ENCODE data around the gene RFESD.
"Not testable (repeated sequence)": the region's sequence is repeated elsewhere in the genome, so short reads cannot be mapped to it uniquely, and the experiment has no call there.

RFESD gene

DNA sequence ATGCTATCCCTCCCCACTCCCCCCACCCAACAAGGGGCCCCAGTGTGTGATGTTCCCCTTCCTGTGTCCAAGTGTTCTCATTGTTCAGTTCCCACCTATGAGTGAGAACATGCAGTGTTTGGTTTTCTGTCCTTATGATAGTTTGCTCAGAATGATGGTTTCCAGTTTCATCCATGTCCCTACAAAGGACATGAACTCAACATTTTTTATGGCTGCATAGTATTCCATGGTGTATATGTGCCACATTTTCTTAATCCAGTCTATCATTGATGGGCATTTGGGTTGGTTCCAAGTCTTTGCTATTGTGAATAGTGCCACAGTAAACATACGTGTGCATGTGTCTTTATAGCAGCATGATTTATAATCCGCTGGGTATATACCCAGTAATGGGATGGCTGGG lies 13.6 kb upstream of the RFESD start:
- not testable (repeated sequence) for H3K4me1 ChIP-seq (ENCODE audit: insufficient read depth, low read length); H2AFZ ChIP-seq (ENCODE audit: low read depth, low read length); H3K4me3 ChIP-seq (ENCODE audit: low read length); H3K36me3 ChIP-seq (ENCODE audit: insufficient read depth, low read length); H3K9me3 ChIP-seq (ENCODE audit: low read length); H3K27me3 ChIP-seq (ENCODE audit: insufficient read depth, low read length)

DNA sequence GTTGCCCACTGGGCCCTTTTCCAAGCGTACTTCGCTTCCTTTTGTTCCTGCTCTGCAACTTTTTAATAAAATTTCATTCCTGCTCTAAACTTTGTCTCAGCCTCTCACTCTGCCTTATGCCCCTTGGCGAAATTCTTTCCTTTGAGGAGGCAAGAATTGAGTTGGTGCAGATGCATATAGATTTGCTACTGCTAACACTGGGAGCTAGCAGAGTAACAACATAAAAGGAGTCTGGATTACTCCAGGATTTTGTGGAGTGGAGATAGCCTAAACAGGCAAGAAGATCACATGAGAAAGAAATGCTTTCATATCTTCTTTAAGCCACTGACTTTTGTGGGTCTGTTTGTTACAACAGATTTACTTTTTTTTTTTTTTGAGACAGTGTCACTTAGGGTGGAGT lies 12.9 kb upstream of the RFESD start:
- Histone ChIP-seq H3K36me3 (ENCODE audit: insufficient read depth, low read length) (no peaks in the 10 kb centered on the region), H3K27me3 (ENCODE audit: insufficient read depth, low read length) (peaks cover 4% of the 10 kb centered on the region)

DNA sequence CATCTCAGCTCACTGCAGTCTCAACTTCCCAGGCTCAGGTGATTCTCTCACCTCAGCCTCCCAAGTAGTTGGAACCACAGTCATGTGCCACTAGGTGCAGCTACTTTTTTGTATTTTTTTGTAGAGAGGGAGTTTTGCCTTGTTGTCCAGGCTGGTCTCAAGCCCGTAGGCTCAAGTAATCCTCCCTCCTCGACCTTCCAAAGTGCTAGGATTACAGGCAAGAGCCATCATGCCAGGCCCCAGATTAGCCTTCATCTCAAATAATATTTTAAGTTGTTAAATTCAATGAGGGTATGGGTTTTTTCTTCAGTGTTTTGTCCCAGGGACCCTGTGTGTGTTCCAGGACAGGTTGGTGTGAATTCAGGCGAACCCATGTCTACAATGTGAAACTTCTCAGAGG lies 12.5 kb upstream of the RFESD start:
- H3K9me3 ChIP-seq (ENCODE audit: low read length): no peaks in the 10 kb centered on the region
- H3K27me3 ChIP-seq (ENCODE audit: insufficient read depth, low read length): peaks cover 4% of the 10 kb centered on the region
- no peak overlapping the region for H2AFZ ChIP-seq (ENCODE audit: low read depth, low read length)
- H3K4me3 ChIP-seq (ENCODE audit: low read length): no peak overlapping the region
- H3K4me1 ChIP-seq (ENCODE audit: insufficient read depth, low read length): no peaks in the 10 kb centered on the region
- H3K36me3 ChIP-seq (ENCODE audit: insufficient read depth, low read length): no peaks in the 10 kb centered on the region

More for the DNA sequence above, 12.9 kb upstream of the RFESD start:
- Histone ChIP-seq H3K4me3 (ENCODE audit: low read length) (no peak overlapping the region), H2AFZ (ENCODE audit: low read depth, low read length) (no peak overlapping the region), H3K9me3 (ENCODE audit: low read length) (peaks cover under 1% of the 10 kb centered on the region), H3K4me1 (ENCODE audit: insufficient read depth, low read length) (no peaks in the 10 kb centered on the region)

DNA sequence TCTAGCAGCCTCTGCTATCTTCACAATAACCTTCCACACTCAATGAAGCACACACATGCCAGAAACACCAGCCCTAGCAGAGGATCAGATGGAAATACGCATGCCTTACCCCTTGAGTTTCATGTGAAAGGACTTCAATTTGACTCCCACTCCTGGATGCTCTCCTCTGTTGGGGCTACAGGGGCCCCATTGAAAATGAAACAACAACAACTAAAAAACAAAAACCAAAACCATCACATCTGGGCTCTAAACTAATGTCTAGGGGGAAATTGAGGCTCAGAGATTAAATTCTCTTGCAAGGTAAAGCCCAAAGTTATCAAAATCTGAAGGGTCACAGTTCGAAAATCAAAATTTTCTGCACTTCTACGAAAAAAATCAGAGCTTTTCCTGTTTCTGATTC lies 7.9 kb upstream of the RFESD start:
- no peaks in the 10 kb centered on the region for H3K4me1 ChIP-seq (ENCODE audit: insufficient read depth, low read length)
- no peaks in the 10 kb centered on the region for H3K36me3 ChIP-seq (ENCODE audit: insufficient read depth, low read length)
- H3K27me3 ChIP-seq (ENCODE audit: insufficient read depth, low read length): peaks cover 6% of the 10 kb centered on the region
- no peak overlapping the region for H3K4me3 ChIP-seq (ENCODE audit: low read length)
- no peaks in the 10 kb centered on the region for H3K9me3 ChIP-seq (ENCODE audit: low read length)
- no peak overlapping the region for H2AFZ ChIP-seq (ENCODE audit: low read depth, low read length)

DNA sequence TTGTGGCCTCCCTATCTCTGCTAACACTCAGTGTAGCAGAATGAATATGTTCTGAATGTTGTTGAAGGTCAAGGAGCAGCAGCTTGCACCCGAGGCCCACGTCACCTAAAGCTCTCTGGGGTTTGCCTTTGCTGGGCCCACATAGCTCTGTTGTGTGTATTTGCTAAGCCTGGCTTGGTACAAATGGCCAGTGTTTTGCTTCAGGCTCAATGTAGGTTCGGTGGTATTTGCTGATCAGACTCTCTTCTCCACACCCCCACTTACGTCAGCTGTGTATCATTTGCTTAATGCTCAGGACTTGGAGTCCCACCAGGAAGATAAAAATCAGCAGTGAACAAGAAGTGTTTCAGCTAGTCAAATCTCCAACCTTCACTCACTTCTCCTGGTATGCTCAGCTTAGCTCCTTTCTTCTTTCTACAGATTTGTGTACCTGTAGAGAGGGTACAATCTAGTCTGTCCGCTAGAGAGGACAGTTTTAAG lies 4.8 kb upstream of the RFESD start:
- Histone ChIP-seq H3K27me3 (ENCODE audit: insufficient read depth, low read length) (peaks cover 6% of the 10 kb centered on the region), H3K4me3 (ENCODE audit: low read length) (no peak overlapping the region), H3K36me3 (ENCODE audit: insufficient read depth, low read length) (no peaks in the 10 kb centered on the region), H2AFZ (ENCODE audit: low read depth, low read length) (no peak overlapping the region), H3K4me1 (ENCODE audit: insufficient read depth, low read length) (no peaks in the 10 kb centered on the region), H3K9me3 (ENCODE audit: low read length) (no peaks in the 10 kb centered on the region)

DNA sequence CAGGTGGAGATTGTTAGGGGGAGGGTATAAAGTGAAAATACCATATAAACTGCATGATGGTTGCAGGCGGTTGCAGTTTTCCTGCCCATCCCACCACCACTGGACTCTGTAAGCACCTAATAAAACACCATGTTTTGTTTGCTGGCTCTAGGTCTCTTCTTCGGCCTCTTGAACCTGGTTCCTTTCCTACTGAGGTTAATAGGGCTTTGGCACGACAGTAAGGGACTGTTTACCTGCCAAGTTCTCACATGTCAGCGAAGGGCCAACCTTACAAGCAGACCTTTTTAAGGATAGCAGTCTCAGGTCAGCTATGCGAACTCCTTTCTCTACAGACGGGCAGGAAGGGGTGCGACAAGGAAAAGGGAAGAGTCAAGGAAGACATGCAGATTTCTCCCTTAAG lies 3.4 kb upstream of the RFESD start:
- H3K27me3 ChIP-seq (ENCODE audit: insufficient read depth, low read length): peaks cover 6% of the 10 kb centered on the region
- H3K4me3 ChIP-seq (ENCODE audit: low read length): no peak overlapping the region
- H3K36me3 ChIP-seq (ENCODE audit: insufficient read depth, low read length): no peaks in the 10 kb centered on the region
- H3K9me3 ChIP-seq (ENCODE audit: low read length): no peaks in the 10 kb centered on the region
- H3K4me1 ChIP-seq (ENCODE audit: insufficient read depth, low read length): no peaks in the 10 kb centered on the region
- no peak overlapping the region for H2AFZ ChIP-seq (ENCODE audit: low read depth, low read length)

DNA sequence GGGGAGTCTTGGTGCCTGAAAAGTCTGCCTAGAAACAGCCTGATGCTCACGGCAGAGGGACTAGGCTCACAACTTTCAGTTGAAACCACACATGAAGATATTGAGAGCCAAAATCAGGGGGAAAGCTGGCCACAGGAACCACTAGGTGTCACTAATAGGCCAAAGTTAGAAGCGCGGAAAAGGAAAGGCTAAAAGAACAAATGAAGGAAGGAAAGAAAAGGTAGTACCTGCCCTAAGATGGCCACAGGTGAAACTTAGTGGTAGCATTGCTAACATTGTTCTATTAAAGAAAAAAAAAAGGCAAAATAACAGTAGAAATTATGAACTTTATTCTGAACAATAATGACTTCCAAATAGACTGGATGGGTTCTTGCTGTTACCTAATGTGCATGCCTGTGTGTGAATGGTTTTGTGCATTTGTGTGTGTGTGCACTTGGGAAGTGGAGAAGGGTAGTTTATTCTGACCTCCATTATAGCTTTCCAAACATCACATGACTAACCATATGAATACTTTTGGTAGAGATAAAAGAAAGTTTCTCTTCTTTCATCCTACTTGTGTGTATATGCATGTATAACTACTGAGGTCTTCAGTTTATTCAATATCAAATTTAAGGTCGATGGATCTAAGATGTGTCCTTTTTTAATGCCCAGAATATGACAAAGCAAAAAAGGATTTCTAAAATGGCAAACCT lies 2.1 kb upstream of the RFESD start:
- H3K36me3 ChIP-seq (ENCODE audit: insufficient read depth, low read length): no peaks in the 10 kb centered on the region
- H3K4me1 ChIP-seq (ENCODE audit: insufficient read depth, low read length): no peaks in the 10 kb centered on the region
- no peak overlapping the region for H2AFZ ChIP-seq (ENCODE audit: low read depth, low read length)
- H3K27me3 ChIP-seq (ENCODE audit: insufficient read depth, low read length): peaks cover 2% of the 10 kb centered on the region
- H3K9me3 ChIP-seq (ENCODE audit: low read length): no peaks in the 10 kb centered on the region
- H3K4me3 ChIP-seq (ENCODE audit: low read length): no peak overlapping the region

DNA sequence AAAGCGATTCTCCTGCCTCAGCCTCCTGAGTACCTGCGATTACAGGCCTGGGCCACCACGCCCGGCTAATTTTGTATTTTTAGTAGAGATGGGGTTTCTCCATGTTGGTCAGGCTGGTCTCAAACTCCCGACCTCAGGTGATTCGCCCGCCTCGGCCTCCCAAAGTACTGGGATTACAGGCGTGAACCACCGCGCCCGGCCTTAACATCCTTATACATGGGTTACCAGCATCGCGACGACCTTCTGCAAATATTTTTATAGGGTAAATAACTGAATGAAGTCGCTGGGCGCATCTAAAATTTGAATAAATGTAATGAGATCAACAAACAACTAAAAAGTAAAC lies 380 bp upstream of the RFESD start:
- not testable (repeated sequence) for H2AFZ ChIP-seq (ENCODE audit: low read depth, low read length); H3K4me1 ChIP-seq (ENCODE audit: insufficient read depth, low read length); H3K9me3 ChIP-seq (ENCODE audit: low read length); H3K4me3 ChIP-seq (ENCODE audit: low read length); H3K27me3 ChIP-seq (ENCODE audit: insufficient read depth, low read length); H3K36me3 ChIP-seq (ENCODE audit: insufficient read depth, low read length)

DNA sequence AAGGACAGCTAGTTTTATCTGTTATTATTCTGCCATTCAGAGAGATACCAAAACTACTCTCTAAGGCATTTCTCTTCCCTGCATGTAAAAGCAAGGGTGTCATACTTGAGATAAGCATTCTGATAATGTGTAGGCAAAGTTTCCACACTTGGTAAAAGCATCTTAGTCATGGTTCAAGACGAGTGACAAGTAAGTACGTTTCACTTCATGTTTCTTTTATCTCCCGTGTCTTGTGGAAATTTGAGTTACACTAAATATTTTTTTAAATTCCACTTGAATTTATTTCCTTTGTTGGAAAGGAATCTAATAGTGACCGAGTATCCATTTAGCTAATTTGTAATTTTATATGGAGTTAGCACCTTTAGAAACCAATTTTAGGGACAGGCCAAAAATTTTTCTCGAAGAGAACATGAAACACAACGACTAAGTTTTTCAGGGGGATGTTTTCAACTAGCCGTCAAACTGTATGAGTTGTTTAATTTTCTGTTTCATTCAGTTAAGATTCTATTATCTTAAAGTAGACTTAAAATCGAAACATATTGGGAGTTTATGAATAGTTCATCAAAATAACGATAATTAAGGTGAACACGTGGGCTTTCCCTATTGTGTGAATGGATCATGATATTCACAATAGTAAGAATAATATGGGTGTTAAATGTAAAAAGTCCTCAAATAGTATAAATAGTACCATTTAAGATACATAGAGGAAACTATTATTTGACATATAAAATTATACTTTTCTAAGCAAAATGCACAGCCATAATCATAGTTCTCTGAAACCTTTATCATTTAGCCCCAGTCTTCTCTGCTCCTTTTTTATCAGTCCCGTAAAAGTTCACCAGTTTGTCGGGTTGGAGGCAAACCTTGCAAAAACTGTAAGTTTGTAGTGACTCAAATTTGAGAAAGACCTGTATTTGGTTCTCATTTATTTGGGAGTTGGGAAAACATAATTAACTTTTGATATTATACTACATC lies 1.6 kb downstream of the RFESD start:
- H3K4me1 ChIP-seq (ENCODE audit: insufficient read depth, low read length): peaks cover 6% of the 10 kb centered on the region
- no peak overlapping the region for H2AFZ ChIP-seq (ENCODE audit: low read depth, low read length)
- no peaks in the 10 kb centered on the region for H3K36me3 ChIP-seq (ENCODE audit: insufficient read depth, low read length)
- H3K9me3 ChIP-seq (ENCODE audit: low read length): no peaks in the 10 kb centered on the region
- H3K27me3 ChIP-seq (ENCODE audit: insufficient read depth, low read length): no peaks in the 10 kb centered on the region
- H3K4me3 ChIP-seq (ENCODE audit: low read length): no peak overlapping the region

DNA sequence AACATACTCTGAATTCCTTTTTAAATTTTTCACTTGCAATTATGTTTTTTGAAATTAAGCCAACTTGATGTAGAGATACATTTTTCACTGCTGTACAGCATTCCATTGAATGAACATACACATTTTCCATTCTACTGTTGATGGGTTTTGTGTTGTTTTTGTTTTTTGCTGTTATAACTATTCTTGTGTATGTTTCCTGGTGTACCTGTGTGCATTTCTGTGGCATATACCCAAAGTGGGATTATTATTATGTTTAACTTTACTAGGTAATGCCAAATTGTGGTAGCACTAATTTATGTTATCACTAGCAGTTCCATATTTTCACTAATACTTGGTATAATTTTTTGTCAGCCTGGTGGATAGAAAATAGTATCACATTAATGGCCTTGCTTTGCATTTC lies 2.7 kb downstream of the RFESD start:
- Histone ChIP-seq H3K4me1 (ENCODE audit: insufficient read depth, low read length) (peaks cover 7% of the 10 kb centered on the region), H3K4me3 (ENCODE audit: low read length) (no peak overlapping the region), H3K9me3 (ENCODE audit: low read length) (no peaks in the 10 kb centered on the region), H3K36me3 (ENCODE audit: insufficient read depth, low read length) (no peaks in the 10 kb centered on the region), H3K27me3 (ENCODE audit: insufficient read depth, low read length) (no peaks in the 10 kb centered on the region), H2AFZ (ENCODE audit: low read depth, low read length) (no peak overlapping the region)

DNA sequence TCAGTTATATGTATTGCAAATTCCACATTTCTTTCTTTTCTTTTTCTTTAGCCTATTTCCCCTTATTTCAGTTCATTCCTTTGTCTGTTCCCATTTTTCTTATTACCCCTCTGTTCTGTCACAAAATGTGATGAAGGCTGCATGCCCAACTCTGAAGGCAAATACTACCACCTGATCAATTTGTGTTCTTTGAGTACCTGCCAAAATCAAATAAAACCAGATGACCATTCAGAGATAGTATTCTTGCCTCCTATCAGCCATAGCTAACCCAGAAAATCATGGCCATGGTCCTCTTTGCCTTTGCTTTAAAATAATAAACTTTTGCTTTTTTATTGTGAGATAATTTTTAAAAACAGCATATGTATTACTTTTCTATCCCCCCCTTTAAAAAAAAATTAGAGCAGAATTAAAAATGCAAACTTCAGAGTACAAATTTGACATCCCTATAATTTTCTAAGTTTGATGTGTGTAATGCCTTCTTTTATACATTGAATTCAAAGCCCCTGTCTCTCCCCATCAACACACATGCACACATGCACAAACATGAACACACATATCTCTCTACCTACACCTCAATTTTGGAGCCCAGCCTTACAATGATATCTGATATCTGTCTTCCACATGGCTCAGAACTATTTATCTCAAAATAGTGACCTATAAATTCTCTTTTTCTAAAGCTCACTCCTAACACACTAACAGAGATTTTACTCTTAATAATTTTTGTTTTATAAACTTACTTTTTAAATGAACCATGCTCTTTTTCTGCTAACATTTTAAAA lies 3.5 kb downstream of the RFESD start:
- Histone ChIP-seq H3K4me1 (ENCODE audit: insufficient read depth, low read length) (peaks cover 7% of the 10 kb centered on the region), H3K36me3 (ENCODE audit: insufficient read depth, low read length) (no peaks in the 10 kb centered on the region), H3K4me3 (ENCODE audit: low read length) (no peak overlapping the region), H3K27me3 (ENCODE audit: insufficient read depth, low read length) (no peaks in the 10 kb centered on the region), H3K9me3 (ENCODE audit: low read length) (no peaks in the 10 kb centered on the region), H2AFZ (ENCODE audit: low read depth, low read length) (no peak overlapping the region)

DNA sequence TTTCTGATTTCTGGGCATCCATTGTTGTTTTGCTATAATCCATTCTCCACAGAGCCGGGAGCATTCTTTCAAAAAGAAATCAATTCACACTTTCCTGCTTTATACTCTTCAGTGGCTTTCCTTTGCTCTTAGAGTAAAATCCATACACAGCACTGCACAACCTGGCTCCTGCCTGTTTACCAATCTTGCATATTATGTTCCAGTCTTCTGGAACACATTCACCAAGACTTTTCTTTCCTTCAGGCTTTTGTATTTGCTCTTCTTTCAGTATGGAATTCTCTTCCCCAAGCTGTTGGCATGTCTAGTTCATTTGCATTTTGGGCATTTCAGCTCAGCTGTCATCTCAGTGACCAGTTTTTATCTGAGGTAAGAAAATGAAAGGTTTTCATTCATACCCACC lies 6.3 kb downstream of the RFESD start:
- Histone ChIP-seq H3K4me1 (ENCODE audit: insufficient read depth, low read length) (peaks cover 7% of the 10 kb centered on the region), H3K36me3 (ENCODE audit: insufficient read depth, low read length) (no peaks in the 10 kb centered on the region), H3K9me3 (ENCODE audit: low read length) (no peaks in the 10 kb centered on the region), H2AFZ (ENCODE audit: low read depth, low read length) (peak overlapping the region; percentile 7), H3K4me3 (ENCODE audit: low read length) (no peak overlapping the region), H3K27me3 (ENCODE audit: insufficient read depth, low read length) (no peaks in the 10 kb centered on the region)

DNA sequence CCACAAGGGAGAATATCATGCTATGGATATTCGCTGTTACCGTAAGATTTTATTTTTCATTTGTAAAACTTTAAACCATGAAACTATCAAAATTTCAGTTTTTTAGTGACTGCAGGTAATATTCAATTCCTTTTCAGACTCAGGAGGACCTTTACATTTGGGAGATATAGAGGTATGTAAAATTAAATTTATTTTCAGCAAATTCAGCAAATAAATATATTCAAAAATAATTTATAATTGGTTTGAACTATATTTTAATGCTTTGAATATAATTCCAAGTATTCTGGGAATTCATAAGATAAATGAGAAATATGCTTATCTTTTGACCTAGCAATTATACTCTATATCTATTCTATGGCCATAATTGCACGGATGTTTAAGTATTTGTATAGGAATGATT lies 7.6 kb downstream of the RFESD start:
- no peaks in the 10 kb centered on the region for H3K9me3 ChIP-seq (ENCODE audit: low read length)
- H3K27me3 ChIP-seq (ENCODE audit: insufficient read depth, low read length): no peaks in the 10 kb centered on the region
- no peaks in the 10 kb centered on the region for H3K36me3 ChIP-seq (ENCODE audit: insufficient read depth, low read length)
- H2AFZ ChIP-seq (ENCODE audit: low read depth, low read length): no peak overlapping the region
- H3K4me3 ChIP-seq (ENCODE audit: low read length): no peak overlapping the region
- peaks cover 7% of the 10 kb centered on the region for H3K4me1 ChIP-seq (ENCODE audit: insufficient read depth, low read length)
